GM12801 (cell line): ENCODE data around the gene PRKCI.

Source experiments
- TF ChIP-seq, protein P1 (sequence below): IDR thresholded peaks from one replicate; pipeline ENCODE4 v1.5.1; 2011; ENCODE audit warnings: control low read depth; ENCODE audit not compliant: insufficient read length; ENCODE audit errors: extremely low read depth

Gene PRKCI

DNA sequence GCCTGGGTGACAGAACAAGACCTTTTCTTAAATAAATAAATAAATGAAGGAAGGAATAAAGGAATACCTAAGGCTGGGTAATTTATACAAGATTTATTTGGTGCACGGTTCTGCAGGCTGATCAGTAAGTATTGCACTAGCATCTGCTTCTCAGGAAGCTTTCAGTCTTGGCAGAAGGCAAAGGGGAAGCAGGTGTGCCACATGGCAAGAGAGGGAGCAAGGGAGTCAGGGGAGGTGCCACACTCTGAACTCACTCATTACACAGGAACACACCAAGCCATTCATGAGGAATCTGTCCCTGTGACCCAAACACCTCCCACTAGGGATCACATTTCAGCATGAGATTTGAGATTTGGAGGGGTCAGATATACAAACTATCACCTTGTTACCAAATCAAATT is 56.4 kb downstream of the PRKCI start:
- TF ChIP-seq, protein P1, sequence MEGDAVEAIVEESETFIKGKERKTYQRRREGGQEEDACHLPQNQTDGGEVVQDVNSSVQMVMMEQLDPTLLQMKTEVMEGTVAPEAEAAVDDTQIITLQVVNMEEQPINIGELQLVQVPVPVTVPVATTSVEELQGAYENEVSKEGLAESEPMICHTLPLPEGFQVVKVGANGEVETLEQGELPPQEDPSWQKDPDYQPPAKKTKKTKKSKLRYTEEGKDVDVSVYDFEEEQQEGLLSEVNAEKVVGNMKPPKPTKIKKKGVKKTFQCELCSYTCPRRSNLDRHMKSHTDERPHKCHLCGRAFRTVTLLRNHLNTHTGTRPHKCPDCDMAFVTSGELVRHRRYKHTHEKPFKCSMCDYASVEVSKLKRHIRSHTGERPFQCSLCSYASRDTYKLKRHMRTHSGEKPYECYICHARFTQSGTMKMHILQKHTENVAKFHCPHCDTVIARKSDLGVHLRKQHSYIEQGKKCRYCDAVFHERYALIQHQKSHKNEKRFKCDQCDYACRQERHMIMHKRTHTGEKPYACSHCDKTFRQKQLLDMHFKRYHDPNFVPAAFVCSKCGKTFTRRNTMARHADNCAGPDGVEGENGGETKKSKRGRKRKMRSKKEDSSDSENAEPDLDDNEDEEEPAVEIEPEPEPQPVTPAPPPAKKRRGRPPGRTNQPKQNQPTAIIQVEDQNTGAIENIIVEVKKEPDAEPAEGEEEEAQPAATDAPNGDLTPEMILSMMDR, result no peak

- TF ChIP-seq, protein P1, result no peak
Measured at GRCh38 chr3:170290194-170290593, 68.0 kb downstream of the PRKCI start.

- TF ChIP-seq, protein P1, result no peak
Measured at GRCh38 chr3:170295586-170295985, 73.4 kb downstream of the PRKCI start.

DNA sequence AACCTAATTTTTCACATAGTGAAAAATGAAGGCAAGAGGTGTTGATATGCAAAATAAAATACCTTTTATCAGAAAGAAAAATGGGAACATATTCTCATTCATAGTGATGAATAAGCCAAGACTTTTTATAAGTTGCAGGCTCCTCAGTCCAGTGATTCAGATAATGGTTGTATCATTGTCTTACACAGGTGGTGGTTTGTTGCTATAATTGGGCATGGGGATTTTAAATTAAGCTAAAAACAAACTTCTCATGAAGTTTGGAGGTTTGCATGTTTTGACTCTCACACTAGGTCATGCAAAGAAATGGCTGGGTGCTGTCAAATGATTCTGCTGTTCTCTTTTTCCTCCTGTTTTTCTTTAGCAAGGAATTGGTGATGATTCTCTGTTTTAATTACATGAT is 74.5 kb downstream of the PRKCI start:
- TF ChIP-seq, protein P1, result no peak

DNA sequence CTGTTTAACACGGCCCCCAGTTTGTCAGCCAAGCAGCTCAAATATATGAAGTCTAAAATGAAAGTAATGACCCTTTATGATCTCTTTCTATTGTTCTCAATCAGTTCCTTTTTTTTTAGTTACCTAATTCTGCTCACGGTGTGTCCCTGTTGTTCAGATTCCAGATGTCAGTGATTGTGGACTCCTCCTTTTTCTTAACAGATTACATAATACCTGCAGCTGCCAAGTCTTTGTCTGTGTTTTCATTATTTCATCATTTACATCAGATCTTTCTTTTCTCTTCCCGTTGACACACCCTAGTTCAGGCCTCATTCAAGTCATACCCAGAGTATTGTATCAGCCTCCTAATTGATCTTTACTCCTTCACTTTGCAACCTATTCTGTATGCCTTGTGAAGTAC is 79.2 kb downstream of the PRKCI start:
- TF ChIP-seq, protein P1, result no peak

- TF ChIP-seq, protein P1, result no peak
Measured at GRCh38 chr3:170302008-170302407, 79.8 kb downstream of the PRKCI start.

DNA sequence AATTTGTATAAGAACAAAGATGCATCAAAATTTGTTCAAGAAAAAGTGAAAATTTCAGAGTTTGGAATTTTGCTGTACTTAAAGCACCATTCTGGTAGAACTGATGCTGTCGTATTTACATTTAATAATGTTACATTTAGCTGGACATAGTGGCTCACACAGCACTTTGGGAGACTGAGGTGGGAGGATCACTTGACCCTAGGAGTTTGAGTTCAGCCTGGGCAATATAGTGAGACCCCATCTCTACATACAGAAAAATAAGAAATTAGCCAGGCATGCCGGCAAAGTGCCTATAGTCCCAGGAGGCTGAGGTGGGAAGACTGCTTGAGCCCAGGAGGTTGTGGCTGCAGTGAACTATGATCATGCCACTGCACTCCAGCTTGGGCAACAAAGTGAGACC is 83.8 kb downstream of the PRKCI start:
- TF ChIP-seq, protein P1, result no peak
